HG02642 (cell line): ENCODE data around the gene NDUFS6.
A peak's percentile ranks its signal among the peaks of the same experiment; 100 is the strongest.
"Not testable (repeated sequence)": the region's sequence is repeated elsewhere in the genome, so short reads cannot be mapped to it uniquely, and the experiment has no call there.

Experiments
- ATAC-seq: cut with Tn5 transposase; IDR thresholded peaks from one replicate; pipeline ENCODE4 v1.9.1; 2021; ENCODE audit warnings: mild to moderate bottlenecking; ENCODE audit not compliant: unreplicated experiment, poor library complexity

The NDUFS6 gene

DNA sequence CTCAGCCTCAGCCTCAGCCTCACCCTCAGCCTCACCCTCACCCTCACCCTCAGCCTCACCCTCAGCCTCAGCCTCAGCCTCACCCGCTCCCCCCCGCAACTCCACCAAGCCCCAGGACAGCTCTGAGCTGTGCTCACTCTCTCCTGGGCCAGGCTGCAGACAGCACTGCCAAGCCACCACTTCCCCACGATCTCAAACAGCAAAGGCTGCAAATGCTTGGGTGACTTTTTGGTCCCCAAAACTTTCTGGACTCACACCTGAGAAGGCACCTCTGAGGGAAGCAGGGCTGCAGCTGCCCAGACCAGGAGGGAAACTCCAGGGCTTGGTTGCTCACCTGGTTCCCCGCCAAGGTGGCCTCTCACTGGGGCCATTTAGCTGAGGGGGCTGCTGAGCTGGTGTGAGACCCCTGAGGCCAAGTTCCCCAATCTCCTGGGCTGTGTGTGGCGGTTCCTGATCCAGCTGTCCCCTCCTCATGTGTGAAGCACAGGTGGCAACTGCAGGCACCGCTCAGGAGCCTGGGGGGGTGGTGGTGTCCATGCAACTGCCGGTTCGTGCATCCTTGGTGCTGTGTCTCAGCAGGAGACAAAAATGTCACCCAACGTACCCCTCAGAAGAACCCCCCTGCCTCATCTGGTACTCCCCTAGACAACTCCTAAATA, 19.4 kb upstream of the NDUFS6 start:
- ATAC-seq: no peak

GRCh38 chr5:1782385-1783215, 18.6 kb upstream of the NDUFS6 start:
- ATAC-seq: peak; percentile 7

DNA sequence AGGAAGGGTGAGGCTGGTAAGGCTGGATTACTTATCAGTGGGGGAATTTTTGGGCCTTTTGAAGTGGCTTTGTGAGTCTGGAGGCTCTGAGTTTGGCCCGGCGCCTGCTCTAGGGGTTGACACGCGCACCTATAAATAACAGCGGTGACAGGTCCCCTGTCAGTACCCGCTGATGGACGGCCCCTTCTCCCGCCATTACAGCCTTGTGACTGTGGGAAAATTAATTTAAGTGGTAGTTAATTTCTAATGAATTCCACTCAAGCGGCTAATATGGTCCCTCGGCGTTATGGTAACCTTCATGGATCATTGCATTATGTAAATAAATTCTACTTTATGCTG, 18.0 kb upstream of the NDUFS6 start:
- ATAC-seq: peak; percentile 89

- ATAC-seq: no peak
Measured at GRCh38 chr5:1784197-1785050, 16.8 kb upstream of the NDUFS6 start.

- no peak for ATAC-seq
Measured at GRCh38 chr5:1785062-1785461, 16.1 kb upstream of the NDUFS6 start.

DNA sequence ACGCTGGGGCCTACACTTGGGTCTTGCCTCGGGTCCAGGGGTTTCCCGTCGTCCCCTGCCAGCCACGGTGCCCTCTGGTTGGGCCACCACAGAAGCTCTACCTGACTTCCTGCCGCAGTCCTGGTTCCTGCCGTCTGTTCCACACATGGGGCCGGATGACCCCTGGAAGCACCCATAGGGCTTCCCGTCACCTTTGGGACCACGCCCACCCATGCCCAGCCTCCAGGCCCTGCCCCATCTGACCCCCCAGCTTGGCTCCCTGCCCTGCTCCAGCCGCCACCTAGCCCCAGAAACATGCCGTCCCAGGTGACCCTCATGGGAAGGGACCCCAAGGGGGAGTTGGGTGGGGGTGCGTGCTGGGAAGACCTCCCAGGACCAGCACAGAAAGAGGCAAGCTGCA, 15.2 kb upstream of the NDUFS6 start:
- no peak for ATAC-seq

DNA sequence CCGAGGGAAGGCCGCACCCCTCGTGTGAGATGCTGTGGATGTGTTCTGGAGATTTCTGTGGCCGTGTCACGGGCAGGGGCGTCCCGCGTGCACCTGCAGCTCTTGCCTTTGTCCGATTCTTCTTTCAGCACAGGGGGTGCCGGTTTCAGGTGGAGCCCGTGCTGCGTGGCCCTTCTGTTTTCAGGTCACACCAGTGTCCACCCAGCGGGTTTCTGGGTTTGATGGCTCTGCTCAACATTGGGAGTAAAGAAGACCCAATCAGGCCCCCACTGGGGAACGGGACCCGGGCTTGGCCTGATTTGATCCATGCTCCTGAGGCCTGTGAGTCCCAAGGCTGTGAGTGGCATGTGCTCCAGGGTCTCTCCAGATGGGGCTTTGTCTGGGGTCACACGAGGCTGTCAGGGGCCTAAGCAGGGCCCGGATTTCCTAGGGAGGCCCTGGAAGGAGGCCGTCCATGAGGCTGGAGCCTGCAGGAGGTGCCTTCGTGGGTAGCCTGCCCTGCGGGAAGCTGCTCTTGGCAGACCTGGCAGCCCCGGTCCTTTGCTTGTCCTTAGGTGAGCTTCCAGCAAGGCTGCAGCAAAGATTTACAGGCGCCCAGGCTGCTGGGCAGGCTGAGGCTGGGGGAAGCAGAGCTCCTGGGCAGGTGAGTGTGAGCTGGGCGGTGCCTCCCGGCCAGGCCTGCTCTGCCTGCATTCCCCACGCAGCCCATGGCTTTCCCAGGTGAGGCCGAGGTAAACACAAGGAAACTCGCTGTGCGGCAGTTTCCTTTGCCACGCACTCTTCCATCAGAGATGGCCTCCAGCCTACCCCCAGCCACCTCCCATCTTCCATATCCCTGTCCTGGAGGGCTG, 14.4 kb upstream of the NDUFS6 start:
- ATAC-seq: no peak

- ATAC-seq: no peak
Measured at GRCh38 chr5:1787472-1788047, 13.6 kb upstream of the NDUFS6 start.

DNA sequence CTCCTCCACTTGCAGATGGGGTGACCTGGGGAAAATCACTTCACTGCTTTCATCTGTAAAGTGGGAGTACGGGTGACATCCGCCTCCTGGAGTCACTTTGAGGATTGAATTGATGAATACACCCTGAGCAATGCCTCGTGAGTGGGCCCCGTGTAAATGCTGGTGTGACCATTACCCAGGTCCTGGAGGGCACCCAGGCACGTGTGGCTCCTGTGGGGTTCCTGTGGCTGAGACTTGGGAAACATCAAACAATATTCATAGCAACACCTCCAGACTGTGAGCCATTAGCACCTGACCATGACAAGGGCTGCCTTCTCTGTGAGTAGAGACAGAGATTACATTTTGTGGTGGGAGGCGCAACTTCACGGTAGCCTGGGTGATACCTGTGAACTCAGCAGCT, 13.0 kb upstream of the NDUFS6 start:
- no peak for ATAC-seq

GRCh38 chr5:1788828-1789227, 12.4 kb upstream of the NDUFS6 start:
- no peak for ATAC-seq

GRCh38 chr5:1789438-1789833, 11.8 kb upstream of the NDUFS6 start:
- ATAC-seq: not testable (repeated sequence)

- no peak for ATAC-seq
Measured at GRCh38 chr5:1789834-1790471, 11.3 kb upstream of the NDUFS6 start.

DNA sequence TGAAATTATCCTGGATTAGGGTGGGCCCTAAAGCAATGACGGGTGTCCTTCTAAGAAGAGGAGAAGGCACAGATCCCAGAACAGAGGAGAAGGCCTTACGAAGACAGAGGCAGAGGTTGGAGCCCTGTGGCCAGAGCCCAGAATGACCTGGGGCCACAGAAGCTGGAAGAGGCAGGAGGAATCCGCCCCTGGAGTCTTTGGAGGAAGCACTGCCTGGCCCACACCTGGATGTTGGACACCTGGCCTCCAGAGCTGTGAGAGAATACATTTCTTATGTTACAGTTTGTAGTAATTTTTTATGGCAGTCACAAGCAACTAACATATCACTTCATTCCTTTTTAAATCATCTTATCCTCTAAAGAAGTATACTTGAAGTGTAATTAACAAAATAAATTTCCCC, 10.0 kb upstream of the NDUFS6 start:
- ATAC-seq: no peak

DNA sequence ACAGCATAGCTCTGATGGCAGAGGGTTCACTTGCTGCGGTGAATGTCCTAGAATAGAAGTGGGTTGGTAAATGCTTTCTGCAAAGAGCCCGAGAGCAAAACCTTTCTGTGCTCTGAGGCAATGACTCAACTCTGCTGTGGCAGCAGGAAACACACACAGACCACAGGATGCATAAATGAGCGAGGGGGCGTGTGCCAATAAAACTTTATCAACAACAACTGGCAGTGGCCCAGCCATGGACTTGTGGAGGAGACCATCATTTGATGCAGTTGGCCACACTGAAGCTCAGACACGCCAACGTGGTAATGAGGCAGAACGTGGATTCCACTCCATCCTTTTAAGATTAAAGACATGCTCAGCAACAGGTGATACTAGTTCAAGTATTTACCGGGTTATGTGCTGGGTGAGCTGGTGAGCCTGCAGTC, 8.4 kb upstream of the NDUFS6 start:
- peak; percentile 96 for ATAC-seq

DNA sequence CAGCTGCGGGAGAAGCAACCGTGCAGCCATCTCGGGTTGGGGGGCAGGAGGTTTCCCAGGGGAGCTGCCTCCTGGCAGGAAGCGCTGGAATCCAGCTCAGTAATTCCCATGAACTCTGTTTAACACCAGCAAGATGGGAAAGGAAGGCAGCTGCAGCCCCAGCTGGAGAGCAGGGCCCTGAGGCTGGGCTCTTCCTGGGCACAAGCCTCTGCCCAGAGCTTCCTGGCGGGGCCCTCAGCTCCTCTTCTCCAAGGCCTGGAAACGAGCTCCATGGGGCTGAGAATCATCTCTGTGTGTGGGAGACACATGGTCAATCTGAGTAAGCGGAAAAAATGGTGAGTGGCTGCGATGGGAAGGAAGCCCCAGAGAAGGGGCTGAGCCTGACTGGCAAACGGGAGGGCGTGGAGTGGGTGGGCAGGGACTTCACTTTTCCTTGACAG, 7.9 kb upstream of the NDUFS6 start:
- ATAC-seq: no peak

DNA sequence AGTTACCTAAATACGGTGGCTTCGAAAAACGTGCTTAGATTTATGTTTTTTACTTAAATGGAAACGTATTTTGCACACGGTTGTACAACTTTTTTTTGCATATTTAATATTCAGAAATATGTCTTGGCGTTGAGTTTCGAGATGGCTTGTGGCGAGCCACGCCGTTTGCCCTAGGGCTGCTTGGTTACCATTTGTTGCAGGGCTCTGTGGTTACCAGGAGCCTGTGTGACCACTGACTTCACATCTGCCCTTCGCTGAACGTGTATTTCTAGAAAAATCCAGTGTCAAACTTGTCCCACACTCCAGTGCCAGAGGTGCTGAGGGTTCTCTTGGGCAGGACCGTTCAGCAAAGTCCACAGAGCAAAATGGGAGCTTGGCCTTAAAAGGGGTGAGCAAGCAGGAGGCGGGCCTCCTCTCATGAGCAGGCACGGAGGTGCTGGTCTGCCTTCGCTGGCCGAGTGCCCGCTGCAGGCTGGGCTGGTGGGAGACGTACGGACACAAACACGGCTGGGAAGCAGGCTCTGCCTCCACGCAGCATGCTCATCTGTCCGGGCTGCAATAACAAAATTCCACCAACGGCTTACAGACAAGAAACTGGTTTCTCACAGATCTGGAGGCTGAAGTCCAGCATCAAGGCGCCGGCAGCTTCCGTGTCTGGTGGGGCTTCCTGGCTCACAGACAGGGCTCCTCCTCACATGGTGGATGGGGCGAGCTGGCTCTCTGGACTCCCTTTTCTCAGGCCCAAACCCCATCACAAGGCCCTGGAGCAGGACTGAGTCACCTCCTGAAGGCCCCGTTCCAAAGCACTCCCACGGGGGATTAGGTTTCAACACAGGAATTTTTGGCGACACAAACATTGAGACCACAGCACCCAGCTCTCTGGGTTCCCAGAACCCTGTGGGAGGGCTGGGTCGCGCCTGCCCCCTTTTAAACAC, 7.0 kb upstream of the NDUFS6 start:
- ATAC-seq: no peak

DNA sequence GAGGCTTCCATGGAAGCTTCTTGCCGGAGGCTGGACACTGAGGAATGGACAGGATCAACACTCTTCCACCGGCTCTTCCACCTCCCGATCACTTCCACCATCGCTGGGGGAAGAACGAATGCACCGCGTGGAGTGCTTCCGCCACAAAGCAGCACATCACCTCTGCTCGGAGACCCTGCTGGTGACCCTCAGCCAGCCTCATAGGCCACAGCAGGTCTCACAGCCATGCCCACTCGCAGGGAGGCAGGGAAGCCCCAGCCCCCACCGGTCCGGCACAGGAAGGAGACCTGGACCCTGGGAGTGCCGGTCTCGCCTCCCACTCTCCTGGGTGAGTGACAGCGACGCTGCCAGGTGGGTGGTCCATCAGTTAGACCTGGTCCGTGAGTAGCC, 6.3 kb upstream of the NDUFS6 start:
- ATAC-seq: no peak

DNA sequence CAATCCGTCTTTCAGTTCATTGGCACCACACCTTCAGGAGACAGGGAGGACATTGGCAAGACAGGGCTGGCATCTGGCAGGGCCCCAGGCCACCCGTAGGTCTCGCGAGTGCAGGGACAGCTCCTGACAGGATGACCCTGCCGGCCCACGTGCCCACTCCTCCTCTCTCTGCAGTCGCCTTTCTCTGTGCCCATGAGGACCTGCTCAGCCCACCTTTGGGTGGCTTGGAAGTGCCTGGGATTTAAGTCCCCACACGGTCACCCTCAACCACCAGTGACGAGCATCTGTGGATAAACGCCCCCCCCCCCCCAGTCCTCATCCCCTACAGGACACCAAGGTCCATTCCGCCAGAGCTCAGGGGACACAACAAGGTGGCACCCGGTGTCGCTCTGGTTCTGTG, 5.7 kb upstream of the NDUFS6 start:
- no peak for ATAC-seq
